B cell (primary cell): ENCODE results near the gene CD19. TPM values are rescaled to one million over a fixed set of nuclear protein-coding genes. Genes with fewer than 3 reads are reported as not detected.
A peak's percentile ranks its signal among the peaks of the same experiment; 100 is the strongest.

ENCODE experiments used
- ATAC-seq: fragments of 200-7000 bp; cut with Tn5 transposase; one replicate; pipeline ENCODE4 v1.10.0; 2021; ENCODE audit warnings: low read depth, mild to moderate bottlenecking, moderate number of reproducible peaks, moderate library complexity
- CTCF ChIA-PET: fragments of 350-600 bp; sonication (Branson Sonifier 250); formaldehyde crosslinking; loops from one replicate; lab custom pipeline; 2021; ENCODE audit warnings: antibody characterized with exemption, inconsistent platforms; lab: Charles Lee
- POLR2A ChIA-PET: fragments of 350-600 bp; sonication (Branson Sonifier 250); formaldehyde crosslinking; loops from one replicate; lab custom pipeline; 2021; ENCODE audit warnings: antibody characterized with exemption; lab: Charles Lee
- DNase-seq: peaks from one replicate; pipeline ENCODE4 v3.0.0; 2013
- H2AFZ ChIP-seq: 2 replicates; pipeline ENCODE4 v1.6.1; 2012; ENCODE audit warnings: mild to moderate bottlenecking, low read depth, low read length; ENCODE audit not compliant: insufficient read depth, poor library complexity, severe bottlenecking
- H3K27ac ChIP-seq, 2 donors: 1 replicate in 1 of 2; 2 replicates in 1 of 2; pipeline ENCODE4 v1.5.1; 2012 to 2013; ENCODE audit warnings: low read length in 2 of 2, mild to moderate bottlenecking in 2 of 2, moderate library complexity in 1 of 2
- H3K27me3 ChIP-seq, 4 experiments: fragments of 200-600 bp in 1 of 4; sonication (generic) in 1 of 4; replicated peaks in 1 of 4; 1 replicate in 2 of 4; 2 replicates in 2 of 4; pipeline versions ENCODE4 v1.6.1 to v1.7.0; 2013 to 2016; ENCODE audit warnings: low read length in 3 of 4, mild to moderate bottlenecking in 2 of 4, mixed read lengths in 1 of 4, moderate library complexity in 1 of 4; ENCODE audit not compliant: insufficient read depth in 4 of 4, control insufficient read depth in 3 of 4; ENCODE audit errors: control extremely low read depth in 1 of 4
- H3K36me3 ChIP-seq, 2 experiments: replicated peaks in 1 of 2; 1 replicate in 1 of 2; 2 replicates in 1 of 2; pipeline versions ENCODE4 v1.6.1 to v1.7.1; 2013; ENCODE audit warnings: low read length in 1 of 2; ENCODE audit not compliant: insufficient read depth in 2 of 2, control insufficient read depth in 1 of 2; ENCODE audit errors: control extremely low read depth in 1 of 2, extremely low read depth in 1 of 2
- H3K4me1 ChIP-seq, 2 donors: fragments of 200-600 bp in 1 of 2; sonication (generic) in 1 of 2; 1 replicate in 1 of 2; 2 replicates in 1 of 2; pipeline versions ENCODE4 v1.5.1 to v1.6.1; 2013 to 2017; ENCODE audit warnings: low read length in 2 of 2; ENCODE audit not compliant: control insufficient read depth in 2 of 2, insufficient read depth in 2 of 2
- H3K4me2 ChIP-seq: replicated peaks from 2 replicates; pipeline ENCODE3; 2012; ENCODE audit warnings: mild to moderate bottlenecking, low read depth, low read length; ENCODE audit not compliant: poor library complexity, severe bottlenecking
- H3K4me3 ChIP-seq, 5 experiments: fragments of 200-600 bp in 1 of 5; sonication (generic) in 1 of 5; 1 replicate in 3 of 5; 2 replicates in 2 of 5; pipeline versions ENCODE4 v1.5.1 to v1.7.0; 2011 to 2016; ENCODE audit warnings: low read length in 4 of 5, mild to moderate bottlenecking in 4 of 5, low read depth in 2 of 5, control low read depth in 1 of 5, moderate library complexity in 1 of 5; ENCODE audit not compliant: insufficient read depth in 1 of 5; ENCODE audit errors: control extremely low read depth in 1 of 5, extremely low read depth in 1 of 5
- H3K79me2 ChIP-seq: fragments of 200-600 bp; sonication (generic); one replicate; pipeline ENCODE4 v1.6.0; 2016; ENCODE audit warnings: low read length; ENCODE audit not compliant: control insufficient read depth, insufficient read depth
- H3K9ac ChIP-seq: fragments of 200-600 bp; sonication (generic); 2 replicates; pipeline ENCODE4 v1.6.1; 2017; ENCODE audit warnings: mild to moderate bottlenecking, low read length, moderate library complexity
- H3K9me3 ChIP-seq, 3 donors: one replicate each; pipeline versions ENCODE4 v1.6.1 to v1.7.1; 2013; ENCODE audit warnings: low read length in 2 of 3; ENCODE audit not compliant: control insufficient read depth in 2 of 3, insufficient read depth in 1 of 3; ENCODE audit errors: control extremely low read depth in 1 of 3
- H4K20me1 ChIP-seq: 2 replicates; pipeline ENCODE4 v1.6.0; 2012; ENCODE audit warnings: mild to moderate bottlenecking, low read length; ENCODE audit not compliant: insufficient read depth, control insufficient read depth, poor library complexity, severe bottlenecking
- H3K27ac Mint-ChIP-seq: one replicate; pipeline ENCODE4 v1.8.0; 2021; ENCODE audit warnings: mixed read lengths
- H3K27me3 Mint-ChIP-seq: one replicate; pipeline ENCODE4 v1.8.0; 2021; ENCODE audit warnings: mixed read lengths
- H3K4me1 Mint-ChIP-seq: one replicate; pipeline ENCODE4 v1.8.0; 2021; ENCODE audit warnings: mixed read lengths
- H3K4me3 Mint-ChIP-seq: one replicate; pipeline ENCODE4 v1.8.0; 2021; ENCODE audit warnings: mixed read lengths
- H3K9me3 Mint-ChIP-seq: one replicate; pipeline ENCODE4 v1.8.0; 2022; ENCODE audit warnings: mixed read lengths; ENCODE audit not compliant: insufficient read depth
- CTCF ChIP-seq: fragments of 200-600 bp; IDR thresholded peaks from one replicate; pipeline ENCODE4 v1.8.0; 2022; ENCODE audit warnings: antibody characterized with exemption, mild to moderate bottlenecking
- EZH2 ChIP-seq: IDR thresholded peaks from 2 replicates; pipeline ENCODE4 v1.6.1; 2012; ENCODE audit warnings: borderline replicate concordance, low read depth, mild to moderate bottlenecking, moderate library complexity, low read length; ENCODE audit not compliant: insufficient read depth, poor library complexity, severe bottlenecking
- WGBS: methylation state at CpG from one replicate; pipeline ENCODE4 v1.1.5; 2013; ENCODE audit warnings: missing lambda C conversion rate; ENCODE audit not compliant: insufficient coverage; 5-methylcytosine and 5-hydroxymethylcytosine counted together
- intact Hi-C: fragments of 100-400 bp; cut with micrococcal nuclease; formaldehyde crosslinking; loops from one replicate; pipeline ENCODE4 v1.10.0; 2022
- polyA plus RNA-seq: library from polyadenylated mRNA; depleted of rRNA; stranded (reverse); fragments of >200 nt; gene quantifications from 2 replicates; pipeline ENCODE4 v1.2.3, GENCODE V29; 2012
- total RNA-seq, 2 donors: library from RNA; stranded (reverse); fragments of 120-200 nt in 1 of 2; gene quantifications; 1 replicate in 1 of 2; 2 replicates in 1 of 2; pipeline versions ENCODE4 v1.2.3 to v1.2.4, GENCODE V29; 2013 to 2022

Gene CD19
- total and polyA plus RNA-seq, 2 donors (not counting 1 experiment from before 2014, with no cell fraction given): 306 to 478 TPM

- Histone ChIP-seq H3K9me3 (no peaks in the 10 kb centered on the region), H3K4me1 (peaks cover 3 to 13% of the 10 kb centered on the region in 2 donors), H3K4me2 (no peak overlapping the region), H4K20me1 (peaks cover 68% of the 10 kb centered on the region), H3K79me2 (peaks cover 71% of the 10 kb centered on the region), H3K9ac (no peak overlapping the region), H3K36me3 (peaks cover 14 to 79% of the 10 kb centered on the region in 2 experiments), H3K27ac (no peak overlapping the region), H2AFZ (no peak overlapping the region), H3K27me3 (no peaks in the 10 kb centered on the region), H3K4me3 (no peak overlapping the region)
- ATAC-seq (no peak), DNase-seq (no peak)
- H3K4me3 Mint-ChIP-seq: no peak overlapping the region
- peak overlapping the region; percentile 67 for H3K27ac Mint-ChIP-seq
- H3K9me3 Mint-ChIP-seq: no peaks in the 10 kb centered on the region
- POLR2A ChIA-PET: interaction anchor here (0.7 kb wide), 1 partner anchor 57 kb away, joined by 9 read pairs; no protein-coding TSS in a partner anchor
- peaks cover 17% of the 10 kb centered on the region for H3K4me1 Mint-ChIP-seq
- intact Hi-C loops: no loop called here
- 97% methylated on average over 5 of the region's 7 CpGs for WGBS
- CTCF ChIA-PET: interaction anchor here (0.7 to 3.8 kb wide), 2 partner anchors 28 to 73 kb away, joined by 4 to 28 read pairs; no protein-coding TSS in a partner anchor
- H3K27me3 Mint-ChIP-seq: no peaks in the 10 kb centered on the region
- TF ChIP-seq EZH2 (no peak), CTCF (no peak)
These were observed 14.7 kb upstream of the CD19 start for GRCh38 chr16:28917095-28917494.

- peaks cover 19 to 29% of the 10 kb centered on the region in 2 donors for H3K4me1 ChIP-seq
- CTCF ChIA-PET: interaction anchor here (3.8 kb wide), 1 partner anchor 26 kb away, joined by 28 read pairs; no protein-coding TSS in a partner anchor
- H3K27ac ChIP-seq: no peak overlapping the region
- H3K4me1 Mint-ChIP-seq: peaks cover 27% of the 10 kb centered on the region
- WGBS: 100% methylated on average over 1 of the region's 3 CpGs
- TF ChIP-seq EZH2 (no peak), CTCF (no peak)
- no peaks in the 10 kb centered on the region for H3K27me3 Mint-ChIP-seq
- no peak overlapping the region for H3K4me3 ChIP-seq
- no peak overlapping the region for H3K4me3 Mint-ChIP-seq
- H2AFZ ChIP-seq: no peak overlapping the region
- H4K20me1 ChIP-seq: peaks cover 68% of the 10 kb centered on the region
- no peak for DNase-seq
- H3K4me2 ChIP-seq: no peak overlapping the region
- peaks cover 14 to 72% of the 10 kb centered on the region in 2 experiments for H3K36me3 ChIP-seq
- H3K9me3 ChIP-seq: no peaks in the 10 kb centered on the region
- intact Hi-C loops: no loop called here
- no peak overlapping the region for H3K9ac ChIP-seq
- POLR2A ChIA-PET: interaction anchor here (0.6 to 1.3 kb wide), 3 partner anchors 19 to 685 kb away, joined by 3 read pairs; no protein-coding TSS in a partner anchor
- no peaks in the 10 kb centered on the region for H3K9me3 Mint-ChIP-seq
- H3K27me3 ChIP-seq: no peaks in the 10 kb centered on the region
- no peak overlapping the region for H3K27ac Mint-ChIP-seq
- H3K79me2 ChIP-seq: peaks cover 83% of the 10 kb centered on the region
- ATAC-seq: no peak
These were observed 13.1 kb upstream of the CD19 start for GRCh38 chr16:28918698-28919097.
